ENCODE results near the gene FABP1.

The FABP1 gene

DNA sequence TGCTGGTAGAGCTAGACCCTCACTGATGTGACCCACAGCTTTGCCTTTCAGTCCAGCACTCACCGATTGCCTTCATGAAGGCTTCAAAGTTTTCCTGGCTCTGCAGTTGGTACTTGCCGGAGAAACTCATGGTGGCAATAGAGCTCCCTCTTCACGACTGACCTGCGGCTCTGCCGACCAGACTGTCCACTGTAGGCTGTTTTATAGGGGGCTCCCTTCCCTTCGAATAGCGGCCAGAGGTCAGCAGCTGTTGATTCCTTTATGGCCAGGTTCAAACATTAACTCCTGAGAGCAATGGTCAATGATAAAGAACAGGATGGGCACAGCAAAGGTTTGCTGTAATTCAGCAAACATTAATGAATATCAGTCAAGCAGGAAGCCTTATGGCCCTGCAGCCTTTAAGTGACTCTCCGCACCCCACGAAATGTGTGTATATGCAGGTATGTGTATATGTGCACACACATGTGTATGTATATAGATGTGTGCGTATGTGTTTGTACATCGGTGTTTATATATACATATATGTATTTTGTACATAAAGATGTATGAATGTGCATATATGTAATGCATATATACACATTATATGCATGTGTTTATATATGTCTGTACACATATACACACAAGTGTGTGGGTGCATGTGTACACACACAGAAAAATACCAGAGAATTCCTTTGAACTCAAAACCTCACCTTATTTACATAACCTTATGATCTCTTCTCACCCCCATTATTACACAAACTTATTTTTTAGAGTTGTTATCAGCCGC lies at the start of gene FABP1:
FABP1 (minus strand) TSS at position 175 of the 766 bp plus-strand sequence; CDS start at position 130, 45 bp downstream.
- no peaks in the 10 kb centered on the region for H3K9me3 ChIP-seq (ENCODE audit: low read depth, low read length)
- DNase-seq (ENCODE audit: low read depth, low spot score): no peak
- TF ChIP-seq EZH2 (IDR thresholded peaks at IDR 0.05): no peak
- TF ChIP-seq FOXP2 (optimal IDR thresholded peaks at IDR 0.05; ENCODE audit: control extremely low read depth, extremely low read length, insufficient read depth): no peak
- TF ChIP-seq POLR2AphosphoS5 (IDR thresholded peaks at IDR 0.05; ENCODE audit: borderline replicate concordance, low read depth, low read length): no peak
- no peak within 1 kb of the TSS for H3K4me3 ChIP-seq
- H3K36me3 ChIP-seq (ENCODE audit: insufficient read depth, low read length): no peaks in the 10 kb centered on the region
- H3K9ac ChIP-seq (ENCODE audit: insufficient read length): no peak within 1 kb of the TSS
- no peak within 1 kb of the TSS for H3K27ac ChIP-seq

DNA sequence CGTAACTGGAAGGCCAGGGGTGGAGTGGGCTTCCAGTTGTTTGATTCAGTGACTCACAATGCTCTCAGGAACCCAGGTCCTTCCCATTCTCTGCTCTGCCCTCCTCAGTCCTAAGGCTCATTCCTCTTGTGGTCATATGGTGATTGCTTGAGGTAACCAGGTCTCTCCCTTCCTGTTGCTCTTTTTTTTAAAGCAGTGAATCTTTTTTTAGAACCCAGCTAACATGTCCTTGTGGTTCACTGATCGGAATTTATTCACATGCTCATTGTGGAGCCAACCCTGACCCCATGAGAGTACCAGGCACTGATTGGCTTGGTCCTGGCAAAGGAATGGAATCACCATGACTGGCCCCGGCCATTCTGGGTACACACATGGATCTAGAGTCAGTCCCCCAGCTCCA lies 49.7 kb upstream of the FABP1 start:
- H3K36me3 ChIP-seq (ENCODE audit: insufficient read depth, low read length): no peaks in the 10 kb centered on the region
- H3K27ac ChIP-seq: no peak overlapping the region
- TF ChIP-seq POLR2AphosphoS5 (IDR thresholded peaks at IDR 0.05; ENCODE audit: borderline replicate concordance, low read depth, low read length) (no peak), FOXP2 (optimal IDR thresholded peaks at IDR 0.05; ENCODE audit: control extremely low read depth, extremely low read length, insufficient read depth) (no peak)
- no peaks in the 10 kb centered on the region for H3K9me3 ChIP-seq (ENCODE audit: low read depth, low read length)
- H3K9ac ChIP-seq (ENCODE audit: insufficient read length): no peak overlapping the region
- no peak overlapping the region for H3K4me3 ChIP-seq
- DNase-seq (ENCODE audit: low read depth, low spot score): no peak

DNA sequence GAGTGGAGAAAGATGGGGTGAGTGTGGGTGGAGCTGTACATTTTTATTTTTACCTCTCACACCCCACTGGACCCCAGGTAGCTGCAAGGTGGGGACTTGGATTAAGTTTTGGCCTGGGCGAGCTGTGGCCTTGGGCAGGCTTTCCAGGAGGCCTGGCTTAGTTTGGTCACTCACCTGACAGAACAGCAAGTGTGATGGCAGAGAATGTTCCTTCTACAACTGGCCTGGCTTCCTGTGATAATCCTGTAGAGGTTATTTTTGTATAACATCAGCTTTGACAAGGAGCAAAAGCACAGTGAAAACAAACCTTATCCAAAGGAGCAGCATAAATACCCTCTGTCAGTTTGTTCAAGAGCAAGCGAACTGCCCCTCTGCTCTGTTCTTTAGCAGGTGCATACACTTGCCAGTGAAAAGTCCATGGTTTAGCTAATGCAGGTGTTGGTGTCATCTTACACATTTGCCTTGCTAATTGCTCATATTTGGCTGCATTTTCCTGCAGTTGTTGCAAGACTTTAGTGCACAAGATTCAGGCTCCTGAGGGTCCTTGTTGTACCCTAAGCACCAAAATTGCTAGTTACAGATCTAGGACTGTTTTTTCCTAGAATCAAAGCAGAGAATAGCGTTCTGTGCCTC lies 48.6 kb upstream of the FABP1 start:
- H3K4me3 ChIP-seq: no peak overlapping the region
- TF ChIP-seq EZH2 (IDR thresholded peaks at IDR 0.05): no peak
- TF ChIP-seq FOXP2 (optimal IDR thresholded peaks at IDR 0.05; ENCODE audit: control extremely low read depth, extremely low read length, insufficient read depth): no peak
- no peak for TF ChIP-seq POLR2AphosphoS5 (IDR thresholded peaks at IDR 0.05; ENCODE audit: borderline replicate concordance, low read depth, low read length)
- H3K9me3 ChIP-seq (ENCODE audit: low read depth, low read length): no peaks in the 10 kb centered on the region
- DNase-seq (ENCODE audit: low read depth, low spot score): no peak
- H3K27ac ChIP-seq: no peak overlapping the region
- no peak overlapping the region for H3K9ac ChIP-seq (ENCODE audit: insufficient read length)
- H3K36me3 ChIP-seq (ENCODE audit: insufficient read depth, low read length): no peaks in the 10 kb centered on the region

DNA sequence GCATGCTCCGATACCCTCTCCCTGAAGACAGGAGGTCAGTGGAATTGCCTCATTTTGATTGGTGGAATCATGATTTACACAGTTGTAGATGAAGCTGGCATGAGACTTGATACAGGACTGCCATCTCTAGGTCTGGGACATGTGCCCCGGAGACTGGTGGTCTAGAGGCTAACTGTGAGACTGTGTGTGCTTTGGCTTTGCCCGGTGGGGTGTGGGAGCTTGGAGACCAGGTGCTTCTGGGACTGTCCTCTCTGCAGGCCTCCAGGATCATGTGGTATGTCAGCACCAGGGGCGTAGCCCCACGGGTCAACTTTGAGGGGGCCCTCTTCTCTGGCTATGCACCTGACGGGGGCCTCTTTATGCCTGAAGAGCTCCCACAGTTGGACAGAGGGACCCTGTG lies 45.0 kb upstream of the FABP1 start:
- no peak for DNase-seq (ENCODE audit: low read depth, low spot score)
- TF ChIP-seq POLR2AphosphoS5 (IDR thresholded peaks at IDR 0.05; ENCODE audit: borderline replicate concordance, low read depth, low read length): no peak
- no peak for TF ChIP-seq EZH2 (IDR thresholded peaks at IDR 0.05)
- no peak for TF ChIP-seq FOXP2 (optimal IDR thresholded peaks at IDR 0.05; ENCODE audit: control extremely low read depth, extremely low read length, insufficient read depth)

DNA sequence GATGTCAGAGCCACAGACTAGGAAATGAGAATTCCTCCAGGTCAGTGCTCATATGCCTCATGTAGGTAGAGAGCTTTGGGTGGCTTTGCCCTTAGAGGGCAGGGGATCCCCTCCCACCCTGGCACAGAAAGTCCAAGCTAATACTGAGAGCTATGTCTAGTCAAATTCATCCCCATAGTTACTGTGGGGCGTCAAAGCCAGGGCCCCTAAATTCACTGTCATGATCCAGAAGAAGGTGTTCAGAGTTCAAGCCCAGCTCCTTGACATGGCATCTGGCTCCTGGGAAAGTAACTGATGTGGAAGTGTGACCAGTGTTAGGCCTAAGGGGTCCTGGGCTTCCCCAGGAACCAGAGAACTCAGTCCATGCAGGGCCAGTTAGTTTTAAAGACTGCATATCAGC lies 44.1 kb upstream of the FABP1 start:
- Histone ChIP-seq H3K4me3 (no peak overlapping the region), H3K9me3 (ENCODE audit: low read depth, low read length) (no peaks in the 10 kb centered on the region), H3K9ac (ENCODE audit: insufficient read length) (no peak overlapping the region), H3K36me3 (ENCODE audit: insufficient read depth, low read length) (no peaks in the 10 kb centered on the region), H3K27ac (no peak overlapping the region)
- DNase-seq (ENCODE audit: low read depth, low spot score): no peak
- TF ChIP-seq EZH2 (IDR thresholded peaks at IDR 0.05): no peak
- TF ChIP-seq FOXP2 (optimal IDR thresholded peaks at IDR 0.05; ENCODE audit: control extremely low read depth, extremely low read length, insufficient read depth): no peak
- no peak for TF ChIP-seq POLR2AphosphoS5 (IDR thresholded peaks at IDR 0.05; ENCODE audit: borderline replicate concordance, low read depth, low read length)

More for the DNA sequence above, 45.0 kb upstream of the FABP1 start:
- Histone ChIP-seq H3K4me3 (no peak overlapping the region), H3K36me3 (ENCODE audit: insufficient read depth, low read length) (no peaks in the 10 kb centered on the region), H3K9me3 (ENCODE audit: low read depth, low read length) (no peaks in the 10 kb centered on the region), H3K27ac (no peak overlapping the region), H3K9ac (ENCODE audit: insufficient read length) (no peak overlapping the region)

DNA sequence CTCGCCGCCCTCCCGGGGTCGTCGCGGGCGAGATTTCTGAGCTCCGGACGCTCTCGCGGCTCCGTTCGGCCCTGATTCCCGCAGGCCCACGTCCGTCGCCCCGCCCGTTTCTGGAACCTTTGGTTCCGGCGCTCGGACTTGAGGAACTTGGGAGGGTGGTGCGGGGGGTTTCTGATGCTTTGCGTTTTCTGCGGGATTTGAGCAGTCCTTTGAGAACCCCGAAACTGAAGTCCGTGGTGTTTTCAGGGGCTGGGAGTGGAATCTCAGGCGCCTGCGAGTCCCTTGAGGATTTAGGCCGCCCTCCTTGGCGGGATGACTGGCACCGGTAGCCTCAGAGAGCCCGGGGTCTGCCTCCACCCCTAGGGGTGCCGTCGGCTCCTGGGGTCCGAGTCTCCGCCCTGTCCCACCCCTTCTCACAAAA lies 42.6 kb upstream of the FABP1 start:
- Histone ChIP-seq H3K36me3 (ENCODE audit: insufficient read depth, low read length) (no peaks in the 10 kb centered on the region), H3K4me3 (no peak overlapping the region), H3K9me3 (ENCODE audit: low read depth, low read length) (no peaks in the 10 kb centered on the region), H3K9ac (ENCODE audit: insufficient read length) (no peak overlapping the region), H3K27ac (no peak overlapping the region)
- DNase-seq (ENCODE audit: low read depth, low spot score): no peak
- TF ChIP-seq POLR2AphosphoS5 (IDR thresholded peaks at IDR 0.05; ENCODE audit: borderline replicate concordance, low read depth, low read length): no peak
- no peak for TF ChIP-seq EZH2 (IDR thresholded peaks at IDR 0.05)
- no peak for TF ChIP-seq FOXP2 (optimal IDR thresholded peaks at IDR 0.05; ENCODE audit: control extremely low read depth, extremely low read length, insufficient read depth)

DNA sequence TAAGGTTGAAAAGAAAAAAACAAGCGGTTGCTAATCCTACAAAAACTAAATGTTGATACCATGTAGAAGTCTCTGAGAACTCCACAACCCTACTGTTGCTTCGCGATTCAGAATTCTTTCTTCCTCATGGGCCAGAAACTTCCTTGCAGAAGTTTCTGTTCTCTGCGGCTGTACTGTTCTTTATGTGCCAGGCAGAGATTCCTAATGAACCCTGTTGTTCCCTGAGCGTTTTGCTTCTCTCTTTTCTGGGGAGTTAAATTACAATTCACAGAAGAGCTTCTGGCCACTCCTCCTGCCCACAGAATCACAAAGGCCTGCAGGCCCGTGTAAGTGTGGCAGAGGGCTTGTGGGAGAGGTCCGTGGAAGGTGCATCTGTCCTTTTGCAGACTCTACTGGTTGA lies 40.5 kb upstream of the FABP1 start:
- H3K9me3 ChIP-seq (ENCODE audit: low read depth, low read length): no peaks in the 10 kb centered on the region
- no peak for TF ChIP-seq EZH2 (IDR thresholded peaks at IDR 0.05)
- no peak for TF ChIP-seq POLR2AphosphoS5 (IDR thresholded peaks at IDR 0.05; ENCODE audit: borderline replicate concordance, low read depth, low read length)
- TF ChIP-seq FOXP2 (optimal IDR thresholded peaks at IDR 0.05; ENCODE audit: control extremely low read depth, extremely low read length, insufficient read depth): no peak

DNA sequence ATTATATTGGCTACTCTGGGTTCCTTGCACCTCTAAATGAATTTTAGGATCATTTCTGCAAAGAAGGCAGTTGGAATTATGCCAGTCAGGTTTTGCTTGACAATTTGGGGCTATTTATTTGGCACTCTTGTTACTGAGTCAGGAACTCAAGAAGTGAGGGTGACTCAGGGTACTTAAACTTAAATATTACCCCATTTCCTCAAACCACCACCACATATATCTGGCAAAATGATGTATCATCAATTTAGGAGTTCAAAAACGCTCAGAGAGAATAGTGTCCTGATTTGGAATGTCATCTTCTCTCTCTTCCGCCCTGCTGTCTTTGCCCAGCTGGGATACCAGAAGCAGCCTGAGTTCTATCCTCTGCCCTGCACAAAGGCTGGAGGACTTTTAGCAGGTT lies 39.9 kb upstream of the FABP1 start:
- Histone ChIP-seq H3K4me3 (no peak overlapping the region), H3K9ac (ENCODE audit: insufficient read length) (no peak overlapping the region), H3K9me3 (ENCODE audit: low read depth, low read length) (no peaks in the 10 kb centered on the region), H3K27ac (no peak overlapping the region), H3K36me3 (ENCODE audit: insufficient read depth, low read length) (no peaks in the 10 kb centered on the region)
- DNase-seq (ENCODE audit: low read depth, low spot score): no peak
- no peak for TF ChIP-seq FOXP2 (optimal IDR thresholded peaks at IDR 0.05; ENCODE audit: control extremely low read depth, extremely low read length, insufficient read depth)
- TF ChIP-seq POLR2AphosphoS5 (IDR thresholded peaks at IDR 0.05; ENCODE audit: borderline replicate concordance, low read depth, low read length): no peak
- TF ChIP-seq EZH2 (IDR thresholded peaks at IDR 0.05): no peak

More for the DNA sequence above, 40.5 kb upstream of the FABP1 start:
- no peak overlapping the region for H3K4me3 ChIP-seq
- H3K9ac ChIP-seq (ENCODE audit: insufficient read length): no peak overlapping the region
- no peak overlapping the region for H3K27ac ChIP-seq
- DNase-seq (ENCODE audit: low read depth, low spot score): no peak
- no peaks in the 10 kb centered on the region for H3K36me3 ChIP-seq (ENCODE audit: insufficient read depth, low read length)
